HG02852 (cell line): Measurements from ENCODE around the gene S100A4.
"Not testable (repeated sequence)": the region's sequence is repeated elsewhere in the genome, so short reads cannot be mapped to it uniquely, and the experiment has no call there.

ENCODE experiments used
- ATAC-seq: cut with Tn5 transposase; IDR thresholded peaks from one replicate; pipeline ENCODE4 v1.9.1; 2021; ENCODE audit warnings: mild to moderate bottlenecking, moderate library complexity; ENCODE audit not compliant: unreplicated experiment

The S100A4 gene

GRCh38 chr1:153545067-153546055 lies at the start of gene S100A4:
TSS of gene S100A4 (minus strand) at chr1:153545806. CDS start at chr1:153544794, 1,012 bp downstream.
- ATAC-seq: peak; percentile 65

- no peak for ATAC-seq
These were observed 47.1 kb upstream of the S100A4 start for GRCh38 chr1:153592748-153593147.

- ATAC-seq: no peak
These were observed 42.9 kb upstream of the S100A4 start for GRCh38 chr1:153588482-153588881.

- not testable (repeated sequence) for ATAC-seq
These were observed 42.4 kb upstream of the S100A4 start for GRCh38 chr1:153588033-153588432.

- no peak for ATAC-seq
These were observed 41.7 kb upstream of the S100A4 start for GRCh38 chr1:153587314-153587713.

GRCh38 chr1:153586347-153586746 lies 40.7 kb upstream of the S100A4 start:
- no peak for ATAC-seq

GRCh38 chr1:153585006-153585405 lies 39.4 kb upstream of the S100A4 start:
- no peak for ATAC-seq

GRCh38 chr1:153583976-153584375 lies 38.4 kb upstream of the S100A4 start:
- ATAC-seq: no peak

GRCh38 chr1:153583514-153583913 lies 37.9 kb upstream of the S100A4 start:
- ATAC-seq: not testable (repeated sequence)

- not testable (repeated sequence) for ATAC-seq
These were observed 37.2 kb upstream of the S100A4 start for GRCh38 chr1:153582836-153583235.

GRCh38 chr1:153578936-153579335 lies 33.3 kb upstream of the S100A4 start:
- no peak for ATAC-seq

GRCh38 chr1:153578490-153578889 lies 32.9 kb upstream of the S100A4 start:
- no peak for ATAC-seq

GRCh38 chr1:153577624-153578051 lies 32.0 kb upstream of the S100A4 start:
- no peak for ATAC-seq

- no peak for ATAC-seq
These were observed 31.5 kb upstream of the S100A4 start for GRCh38 chr1:153577138-153577537.

- not testable (repeated sequence) for ATAC-seq
These were observed 29.9 kb upstream of the S100A4 start for GRCh38 chr1:153575497-153575896.

GRCh38 chr1:153575081-153575491 lies 29.5 kb upstream of the S100A4 start:
- ATAC-seq: not testable (repeated sequence)

GRCh38 chr1:153573351-153573750 lies 27.7 kb upstream of the S100A4 start:
- no peak for ATAC-seq

- ATAC-seq: peak; percentile 60
These were observed 27.0 kb upstream of the S100A4 start for GRCh38 chr1:153572569-153573015.

- ATAC-seq: no peak
These were observed 26.1 kb upstream of the S100A4 start for GRCh38 chr1:153571706-153572105.

- no peak for ATAC-seq
These were observed 25.3 kb upstream of the S100A4 start for GRCh38 chr1:153570874-153571273.

- ATAC-seq: no peak
These were observed 23.9 kb upstream of the S100A4 start for GRCh38 chr1:153569465-153569864.
